IMR-90 (cell line): ENCODE results near the gene WASF1. TPM values are rescaled to one million over a fixed set of nuclear protein-coding genes. Genes with fewer than 3 reads are reported as not detected.

Experiments
- ATAC-seq: fragments of 200-7000 bp; cut with Tn5 transposase; 2 replicates; pipeline ENCODE4 v1.9.1; 2020; ENCODE audit warnings: low read depth, mild to moderate bottlenecking, moderate library complexity
- BruUV-seq: library from RNA; stranded (reverse); fragments of 400-500 nt; replicated peaks from 2 replicates; lab custom pipeline; 2021; lab: Mats Ljungman, UMichigan
- CTCF ChIA-PET: fragments of 300-600 bp; formaldehyde crosslinking; extraction: SDS; loops from one replicate; lab custom pipeline; 2021; ENCODE audit warnings: antibody characterized with exemption; lab: Yijun Ruan, JAX
- POLR2A ChIA-PET: fragments of 300-600 bp; sonication (Branson Sonifier 250); formaldehyde crosslinking; loops from one replicate; lab custom pipeline; 2022; ENCODE audit warnings: antibody characterized with exemption; ENCODE audit not compliant: unreplicated experiment; lab: Charles Lee
- DNase-seq: peaks from one replicate; pipeline ENCODE4 v3.0.0; 2013
- H2AFZ ChIP-seq: replicated peaks from 2 replicates; pipeline ENCODE3; 2013; ENCODE audit warnings: low read length, mild to moderate bottlenecking; ENCODE audit not compliant: poor library complexity
- H2AK5ac ChIP-seq: 2 replicates; pipeline ENCODE4 v1.6.1; 2013; ENCODE audit warnings: low read depth, low read length, inconsistent platforms
- H2AK9ac ChIP-seq: replicated peaks from 2 replicates; pipeline ENCODE3; 2013; ENCODE audit warnings: mild to moderate bottlenecking, low read depth, low read length, moderate library complexity; ENCODE audit not compliant: poor library complexity
- H2BK120ac ChIP-seq: 2 replicates; pipeline ENCODE4 v1.6.1; 2013; ENCODE audit warnings: low read depth, low read length, inconsistent platforms
- H2BK15ac ChIP-seq: 3 replicates; pipeline ENCODE4 v1.6.1; 2013; ENCODE audit warnings: low read depth, low read length, inconsistent platforms
- H2BK20ac ChIP-seq: 2 replicates; pipeline ENCODE4 v1.6.1; 2013; ENCODE audit warnings: low read depth, mild to moderate bottlenecking, inconsistent platforms, low read length, moderate library complexity
- H2BK5ac ChIP-seq: 2 replicates; pipeline ENCODE4 v1.6.1; 2013; ENCODE audit warnings: mild to moderate bottlenecking, low read depth, low read length, inconsistent platforms; ENCODE audit not compliant: poor library complexity, severe bottlenecking
- H3K14ac ChIP-seq: replicated peaks from 2 replicates; pipeline ENCODE4 v1.6.1; 2013; ENCODE audit warnings: low read depth, low read length, inconsistent platforms
- H3K18ac ChIP-seq: 2 replicates; pipeline ENCODE4 v1.6.1; 2013; ENCODE audit warnings: low read depth, low read length, control low read depth
- H3K23ac ChIP-seq: 2 replicates; pipeline ENCODE4 v1.6.1; 2013; ENCODE audit warnings: low read depth, low read length, inconsistent platforms
- H3K27ac ChIP-seq: 2 replicates; pipeline ENCODE4 v1.5.1; 2013; ENCODE audit warnings: mild to moderate bottlenecking, control low read depth, low read length; ENCODE audit not compliant: insufficient read depth
- H3K27me3 ChIP-seq: 2 replicates; pipeline ENCODE4 v1.6.1; 2013; ENCODE audit warnings: low read length; ENCODE audit not compliant: control insufficient read depth, insufficient read depth
- H3K36me3 ChIP-seq: 2 replicates; pipeline ENCODE4 v1.6.1; 2013; ENCODE audit warnings: low read length, mixed read lengths; ENCODE audit not compliant: control insufficient read depth, insufficient read depth
- H3K4ac ChIP-seq: 2 replicates; pipeline ENCODE4 v1.6.1; 2013; ENCODE audit warnings: low read depth, low read length, inconsistent platforms
- H3K4me1 ChIP-seq: 2 replicates; pipeline ENCODE4 v1.6.1; 2013; ENCODE audit warnings: low read length, mixed read lengths; ENCODE audit not compliant: control insufficient read depth, insufficient read depth
- H3K4me2 ChIP-seq: 2 replicates; pipeline ENCODE4 v1.6.1; 2013; ENCODE audit warnings: low read depth, mild to moderate bottlenecking, control low read depth, low read length, moderate library complexity
- H3K4me3 ChIP-seq: 2 replicates; pipeline ENCODE4 v1.5.1; 2013; ENCODE audit warnings: low read depth, mild to moderate bottlenecking, control low read depth, low read length, moderate library complexity; ENCODE audit not compliant: insufficient read depth
- H3K56ac ChIP-seq: 2 replicates; pipeline ENCODE4 v1.6.1; 2013; ENCODE audit warnings: low read length, inconsistent platforms; ENCODE audit not compliant: insufficient read depth; ENCODE audit errors: extremely low read depth
- H3K79me1 ChIP-seq, 2 experiments: 2 replicates each; pipeline ENCODE4 v1.6.1; 2013; ENCODE audit warnings: low read length in 2 of 2, inconsistent platforms in 1 of 2, low read depth in 1 of 2
- H3K9ac ChIP-seq: 2 replicates; pipeline ENCODE4 v1.6.1; 2013; ENCODE audit warnings: low read depth, low read length, control low read depth
- H3K9me1 ChIP-seq: 2 replicates; pipeline ENCODE4 v1.6.1; 2013; ENCODE audit warnings: low read length, inconsistent platforms; ENCODE audit not compliant: insufficient read depth
- H3K9me3 ChIP-seq: 2 replicates; pipeline ENCODE4 v1.6.1; 2013; ENCODE audit warnings: low read length; ENCODE audit not compliant: control insufficient read depth, insufficient read depth
- H4K20me1 ChIP-seq: 2 replicates; pipeline ENCODE4 v1.6.1; 2013; ENCODE audit warnings: low read length, inconsistent platforms; ENCODE audit not compliant: insufficient read depth
- H4K5ac ChIP-seq: 2 replicates; pipeline ENCODE4 v1.6.1; 2013; ENCODE audit warnings: mild to moderate bottlenecking, low read depth, low read length, control low read depth
- H4K8ac ChIP-seq, 2 experiments: 2 replicates each; pipeline ENCODE4 v1.6.1; 2013; ENCODE audit warnings: low read depth in 2 of 2, low read length in 2 of 2, control low read depth in 1 of 2, inconsistent platforms in 1 of 2
- H4K91ac ChIP-seq: 2 replicates; pipeline ENCODE4 v1.6.1; 2013; ENCODE audit warnings: low read depth, low read length, inconsistent platforms; ENCODE audit not compliant: insufficient read depth
- BHLHE40 ChIP-seq: fragments of 150-350 bp; IDR thresholded peaks from 2 replicates; pipeline ENCODE4 v1.6.1; 2016; ENCODE audit warnings: mild to moderate bottlenecking, low read depth, low read length
- CHD1 ChIP-seq: IDR thresholded peaks from 2 replicates; pipeline ENCODE4 v1.6.1; 2012; ENCODE audit warnings: low read depth, low read length, improper control_type of control experiment
- FOS ChIP-seq: fragments of 150-350 bp; IDR thresholded peaks from 2 replicates; pipeline ENCODE4 v1.6.1; 2016; ENCODE audit warnings: low read depth, low read length
- MAZ ChIP-seq: IDR thresholded peaks from 2 replicates; pipeline ENCODE4 v1.6.1; 2012; ENCODE audit warnings: low read depth, mild to moderate bottlenecking, low read length, improper control_type of control experiment, moderate library complexity, borderline replicate concordance
- WGBS, 2 experiments: methylation state at CpG; one replicate each; pipeline versions ENCODE4 v1.1.5 to v1.1.7; 2013; ENCODE audit warnings: missing lambda C conversion rate in 2 of 2; ENCODE audit not compliant: insufficient read length in 1 of 2; ENCODE audit errors: extremely low coverage in 2 of 2; 5-methylcytosine and 5-hydroxymethylcytosine counted together
- dilution Hi-C: fragments of 300-500 bp; cut with HindIII; formaldehyde crosslinking; loops from one replicate; pipeline ENCODE4 v1.14.3; 2018; ENCODE audit warnings: low sequenced_read_pairs; ENCODE audit not compliant: unreplicated experiment
- in situ Hi-C: fragments of 300-500 bp; cut with MboI; formaldehyde crosslinking; loops from 3 replicates; pipeline ENCODE4 v1.14.3; 2019; ENCODE audit warnings: low sequenced_read_pairs, inconsistent platforms, mixed read lengths
- intact Hi-C: fragments of 100-400 bp; cut with micrococcal nuclease; formaldehyde crosslinking; loops from 2 replicates; pipeline ENCODE4 v1.10.0; 2022
- polyA plus RNA-seq, 3 experiments: library from polyadenylated mRNA; depleted of rRNA; stranded (reverse); fragments of >200 nt; gene quantifications; 2 replicates each; pipeline ENCODE4 v1.2.3, GENCODE V29; 2012; ENCODE audit warnings: low replicate concordance in 1 of 3
- total RNA-seq: library from RNA; depleted of rRNA; stranded (reverse); fragments of >200 nt; gene quantifications from 2 replicates; pipeline ENCODE4 v1.2.3, GENCODE V29; 2012

The WASF1 gene
- total and polyA plus RNA-seq, 2 of the 4 experiments (the other 2 are of a cell fraction) = 3.0 to 17.3 TPM

- no peak overlapping the region for H3K18ac ChIP-seq
- no peak overlapping the region for H3K4me2 ChIP-seq
- H3K9me1 ChIP-seq = no peaks in the 10 kb centered on the region
- in situ Hi-C loops (no loop called here), dilution Hi-C loops (no loop called here), intact Hi-C loops (no loop called here)
- H3K9ac ChIP-seq = no peak overlapping the region
- H3K27me3 ChIP-seq = peaks cover 28% of the 10 kb centered on the region
- H2BK5ac ChIP-seq = no peak overlapping the region
- no peak overlapping the region for H4K8ac ChIP-seq
- H2BK120ac ChIP-seq = no peak overlapping the region
- H3K36me3 ChIP-seq = no peaks in the 10 kb centered on the region
- H3K23ac ChIP-seq = no peak overlapping the region
- no peak overlapping the region for H3K14ac ChIP-seq
- no peak overlapping the region for H3K4me3 ChIP-seq
- H3K79me1 ChIP-seq = no peaks in the 10 kb centered on the region
- H4K20me1 ChIP-seq = no peaks in the 10 kb centered on the region
- ATAC-seq = no peak
- no peak overlapping the region for H2BK20ac ChIP-seq
- ChIA-PET POLR2A (no interaction called here), CTCF (interaction anchor here (1.3 kb wide), 1 partner anchor 12 kb away, joined by 3 read pairs; no protein-coding TSS in a partner anchor)
- no peak overlapping the region for H2AK5ac ChIP-seq
- DNase-seq = no peak
- no CpG with 5 or more reads among the region's 6 CpGs for WGBS, 2 experiments
- no peak overlapping the region for H3K4ac ChIP-seq
- H2BK15ac ChIP-seq = no peak overlapping the region
- BruUV-seq = no TSS peak
- H4K91ac ChIP-seq = no peak overlapping the region
- H2AK9ac ChIP-seq = no peak overlapping the region
- 0 out of 2 replicates have a peak, but pooled peaks cover 2% of the 10 kb centered on the region for H3K9me3 ChIP-seq
- no peak overlapping the region for H2AFZ ChIP-seq
- H3K27ac ChIP-seq = no peak overlapping the region
- H3K56ac ChIP-seq = no peak overlapping the region
- H3K4me1 ChIP-seq = no peaks in the 10 kb centered on the region
- H4K5ac ChIP-seq = no peak overlapping the region
- TF ChIP-seq CHD1 (no peak), FOS (no peak), BHLHE40 (no peak), MAZ (no peak)
These were observed 111.5 kb downstream of the WASF1 start for GRCh38 chr6:110067837-110068591.
